Gastroesophageal sphincter (tissue), 4 donors: ENCODE results near the gene HOXB4. TPM values are rescaled to one million over a fixed set of nuclear protein-coding genes. Genes with fewer than 3 reads are reported as not detected.

Experiments
- ATAC-seq: fragments of 150-250 bp; one replicate; pipeline ENCODE4 v1.9.1; 2016; ENCODE audit warnings: mild to moderate bottlenecking, moderate library complexity
- H3K27ac ChIP-seq, 4 donors: fragments of 200-600 bp; sonication (generic) in 3 of 4; 1 replicate in 3 of 4; 2 replicates in 1 of 4; pipeline ENCODE4 v1.5.1; 2016 to 2019
- H3K27me3 ChIP-seq: fragments of 200-600 bp; sonication (generic); one replicate; pipeline ENCODE4 v1.5.1; 2019
- H3K36me3 ChIP-seq, 2 donors: fragments of 200-600 bp; sonication (generic); one replicate each; pipeline ENCODE4 v1.5.1; 2019; ENCODE audit warnings: control low read depth in 1 of 2
- H3K4me1 ChIP-seq, 3 donors: fragments of 200-600 bp; sonication (generic); 1 replicate in 2 of 3; 2 replicates in 1 of 3; pipeline ENCODE4 v1.5.1; 2016 to 2019; ENCODE audit warnings: control low read depth in 2 of 3
- H3K4me3 ChIP-seq, 2 donors: fragments of 200-600 bp; sonication (generic); one replicate each; pipeline ENCODE4 v1.5.1; 2019; ENCODE audit warnings: mild to moderate bottlenecking in 1 of 2, moderate library complexity in 1 of 2
- H3K9me3 ChIP-seq, 3 donors: fragments of 200-600 bp; sonication (generic); one replicate each; pipeline ENCODE4 v1.5.1; 2017 to 2019; ENCODE audit warnings: control low read depth in 2 of 3
- EP300 ChIP-seq: sonication (generic); formaldehyde crosslinking; IDR thresholded peaks from one replicate; pipeline ENCODE4 v1.6.1; 2017; ENCODE audit warnings: antibody characterized with exemption, mild to moderate bottlenecking
- POLR2A ChIP-seq, 2 donors: fragments of 450-650 bp; IDR thresholded peaks; one replicate each; pipeline ENCODE4 v1.6.1; 2017; ENCODE audit warnings: antibody characterized with exemption in 2 of 2, mild to moderate bottlenecking in 2 of 2, moderate library complexity in 1 of 2
- POLR2AphosphoS5 ChIP-seq: sonication (generic); formaldehyde crosslinking; IDR thresholded peaks from one replicate; pipeline ENCODE4 v1.6.1; 2017; ENCODE audit warnings: antibody characterized with exemption
- WGBS, 2 donors: methylation state at CpG; one replicate each; pipeline ENCODE4 v1.1.5; 2018; ENCODE audit warnings: low coverage in 1 of 2; 5-methylcytosine and 5-hydroxymethylcytosine counted together
- total RNA-seq, 4 donors: library from RNA; depleted of rRNA; stranded (reverse); fragments of >200 nt; gene quantifications; one replicate each; pipeline ENCODE4 v1.1.0, GENCODE V29; 2016
- TF ChIP-seq, protein P1 (sequence below), 4 experiments: fragments of 200-600 bp in 2 of 4; fragments of 450-650 bp in 2 of 4; sonication (generic) in 1 of 4; IDR thresholded peaks; one replicate each; pipeline ENCODE4 v1.5.1; 2017 to 2019; ENCODE audit warnings: antibody characterized with exemption in 4 of 4, mild to moderate bottlenecking in 2 of 4, moderate library complexity in 2 of 4

HOXB4 gene
- total RNA-seq, 4 donors from 2014 or later, result 3.0 to 12.9 (median 6.9) TPM

- ATAC-seq, result no peak
- Histone ChIP-seq H3K36me3 (no peaks in the 10 kb centered on the region), H3K27me3 (peaks cover 99% of the 10 kb centered on the region), H3K27ac (no peak overlapping the region), H3K4me1 (peaks cover 0 to 37% (median under 1%) of the 10 kb centered on the region in 3 donors), H3K4me3 (no peak overlapping the region), H3K9me3 (no peaks in the 10 kb centered on the region)
- 6 to 7% methylated on average over 6 to 30 of the region's 43 CpGs for WGBS, 2 donors
- TF ChIP-seq, protein P1, sequence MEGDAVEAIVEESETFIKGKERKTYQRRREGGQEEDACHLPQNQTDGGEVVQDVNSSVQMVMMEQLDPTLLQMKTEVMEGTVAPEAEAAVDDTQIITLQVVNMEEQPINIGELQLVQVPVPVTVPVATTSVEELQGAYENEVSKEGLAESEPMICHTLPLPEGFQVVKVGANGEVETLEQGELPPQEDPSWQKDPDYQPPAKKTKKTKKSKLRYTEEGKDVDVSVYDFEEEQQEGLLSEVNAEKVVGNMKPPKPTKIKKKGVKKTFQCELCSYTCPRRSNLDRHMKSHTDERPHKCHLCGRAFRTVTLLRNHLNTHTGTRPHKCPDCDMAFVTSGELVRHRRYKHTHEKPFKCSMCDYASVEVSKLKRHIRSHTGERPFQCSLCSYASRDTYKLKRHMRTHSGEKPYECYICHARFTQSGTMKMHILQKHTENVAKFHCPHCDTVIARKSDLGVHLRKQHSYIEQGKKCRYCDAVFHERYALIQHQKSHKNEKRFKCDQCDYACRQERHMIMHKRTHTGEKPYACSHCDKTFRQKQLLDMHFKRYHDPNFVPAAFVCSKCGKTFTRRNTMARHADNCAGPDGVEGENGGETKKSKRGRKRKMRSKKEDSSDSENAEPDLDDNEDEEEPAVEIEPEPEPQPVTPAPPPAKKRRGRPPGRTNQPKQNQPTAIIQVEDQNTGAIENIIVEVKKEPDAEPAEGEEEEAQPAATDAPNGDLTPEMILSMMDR (IDR thresholded peaks at IDR 0.05), result no peak
- TF ChIP-seq POLR2AphosphoS5, result no peak
- TF ChIP-seq EP300, result no peak
- TF ChIP-seq POLR2A (IDR thresholded peaks at IDR 0.05), result no peak
These were observed 39.5 kb upstream of the HOXB4 start for GRCh38 chr17:48617471-48618255.

DNA sequence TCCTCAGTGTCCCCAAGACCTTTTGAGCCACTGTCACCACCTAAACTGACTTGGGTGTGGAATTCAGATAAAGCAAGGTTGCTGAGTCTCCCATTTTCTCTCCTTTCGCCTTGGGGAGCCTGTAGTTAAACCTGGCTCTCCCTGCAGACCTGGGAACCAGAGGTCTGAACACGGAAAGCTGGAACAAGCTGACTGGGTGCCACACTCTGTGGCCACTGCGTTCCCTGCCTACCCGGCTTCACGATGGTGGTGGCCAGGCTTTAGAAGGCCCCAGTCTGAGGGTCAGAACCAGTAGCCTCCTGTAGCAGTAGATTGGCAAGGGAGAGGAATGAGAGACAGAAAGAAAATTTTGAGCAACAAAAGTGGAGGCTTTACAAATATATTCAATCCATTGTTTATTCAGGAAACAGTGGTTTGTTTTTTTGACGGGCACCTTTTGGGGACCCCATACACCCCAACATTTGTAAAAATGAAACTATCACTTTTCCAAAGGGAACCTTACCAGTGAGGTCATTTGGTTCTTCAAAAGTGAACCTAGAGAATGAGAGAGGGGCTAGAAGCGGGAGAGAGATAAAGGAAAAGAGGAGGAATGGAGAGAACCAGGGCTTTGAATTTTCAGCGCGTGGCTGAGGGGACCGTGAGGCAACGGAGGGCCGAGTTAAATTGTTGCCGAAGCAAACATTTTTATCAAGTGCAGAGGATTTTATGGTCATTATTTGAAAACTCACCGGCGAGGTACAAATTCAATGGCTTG, 38.7 kb upstream of the HOXB4 start:
- 17 to 26% methylated on average over 11 to 14 of the region's 15 CpGs for WGBS, 2 donors
- ATAC-seq, result no peak
- TF ChIP-seq POLR2AphosphoS5 (no peak), POLR2A (IDR thresholded peaks at IDR 0.05) (no peak)
- Histone ChIP-seq H3K9me3 (no peaks in the 10 kb centered on the region), H3K4me3 (no peak overlapping the region), H3K4me1 (peaks cover 0 to 45% (median 4%) of the 10 kb centered on the region in 3 donors), H3K27ac (no peak overlapping the region), H3K36me3 (no peaks in the 10 kb centered on the region), H3K27me3 (peaks cover 99% of the 10 kb centered on the region)

DNA sequence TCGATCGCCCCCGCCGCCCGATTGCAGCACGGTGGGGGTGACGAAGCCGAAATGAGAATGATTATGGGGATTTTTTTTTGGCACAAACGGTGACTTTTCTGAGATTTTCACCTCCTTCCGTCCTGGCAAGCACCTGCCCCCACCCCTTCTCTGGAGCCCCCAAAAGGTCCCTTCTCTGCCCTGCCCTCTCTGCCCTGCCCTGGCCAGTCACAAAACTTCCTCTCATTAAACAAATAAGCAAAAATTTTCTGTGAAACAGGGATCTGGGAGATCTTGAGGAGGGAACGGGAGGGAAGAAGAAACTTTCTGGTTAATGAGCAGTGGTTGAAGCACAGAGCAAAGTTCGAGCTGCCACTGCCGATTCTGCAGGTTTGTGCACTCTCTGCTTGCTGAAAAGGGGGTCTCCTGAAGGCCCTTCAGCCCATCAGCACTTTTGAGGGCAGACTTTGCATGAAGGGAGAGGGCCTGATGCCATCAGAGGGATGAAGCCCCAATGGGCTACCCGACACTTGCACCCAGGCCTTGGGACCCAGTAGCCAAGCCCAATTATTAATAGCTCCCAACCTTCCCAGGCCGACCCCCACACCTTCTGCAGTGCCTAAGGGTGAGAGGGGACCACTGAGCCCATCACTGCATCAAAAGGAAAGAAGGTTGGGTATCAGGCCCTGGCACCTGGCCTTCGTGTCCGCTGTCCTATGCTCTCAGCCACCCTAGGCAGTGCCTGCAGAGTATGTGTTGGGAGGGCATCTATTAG, 38.0 kb upstream of the HOXB4 start:
- no peak for ATAC-seq
- no peaks in the 10 kb centered on the region for H3K36me3 ChIP-seq
- peaks cover 0 to 53% (median 4%) of the 10 kb centered on the region in 3 donors for H3K4me1 ChIP-seq
- WGBS, 2 donors, result 11 to 16% methylated on average over 7 to 16 of the region's 17 CpGs
- H3K9me3 ChIP-seq, result no peaks in the 10 kb centered on the region
- TF ChIP-seq EP300, result no peak
- TF ChIP-seq, protein P1 (IDR thresholded peaks at IDR 0.05), result no peak
- no peak for TF ChIP-seq POLR2AphosphoS5
- TF ChIP-seq POLR2A (IDR thresholded peaks at IDR 0.05), result no peak
- H3K4me3 ChIP-seq, result no peak overlapping the region
- H3K27ac ChIP-seq, result no peak overlapping the region
- peaks cover 99% of the 10 kb centered on the region for H3K27me3 ChIP-seq

GRCh38 chr17:48615047-48615962, 37.2 kb upstream of the HOXB4 start, which contains the start of gene HOXB8:
Gene HOXB8 (minus strand): TSS chr17:48615292. CDS start chr17:48614704, 588 bp downstream.
- no peaks in the 10 kb centered on the region for H3K9me3 ChIP-seq
- WGBS, 2 donors, result 12 to 14% methylated on average over 34 to 38 of the region's 41 CpGs
- peaks cover 0 to 61% (median 7%) of the 10 kb centered on the region in 3 donors for H3K4me1 ChIP-seq
- H3K4me3 ChIP-seq, result peak within 1 kb of the TSS in 1 of 2 donors; percentile 16
- no peak for ATAC-seq
- no peak within 1 kb of the TSS for H3K27ac ChIP-seq
- TF ChIP-seq, protein P1 (IDR thresholded peaks at IDR 0.05), result no peak
- TF ChIP-seq EP300 (no peak), POLR2A (IDR thresholded peaks at IDR 0.05) (no peak), POLR2AphosphoS5 (no peak)
- H3K27me3 ChIP-seq, result peaks cover 99% of the 10 kb centered on the region
- no peaks in the 10 kb centered on the region for H3K36me3 ChIP-seq
